ENCODE results near the gene NDEL1. TPM values are rescaled to one million over a fixed set of nuclear protein-coding genes. Genes with fewer than 3 reads are reported as not detected.
A peak's percentile ranks its signal among the peaks of the same experiment; 100 is the strongest.

Gene NDEL1
- total RNA-seq, 1 experiment from 2014 or later: 22.3 TPM

DNA sequence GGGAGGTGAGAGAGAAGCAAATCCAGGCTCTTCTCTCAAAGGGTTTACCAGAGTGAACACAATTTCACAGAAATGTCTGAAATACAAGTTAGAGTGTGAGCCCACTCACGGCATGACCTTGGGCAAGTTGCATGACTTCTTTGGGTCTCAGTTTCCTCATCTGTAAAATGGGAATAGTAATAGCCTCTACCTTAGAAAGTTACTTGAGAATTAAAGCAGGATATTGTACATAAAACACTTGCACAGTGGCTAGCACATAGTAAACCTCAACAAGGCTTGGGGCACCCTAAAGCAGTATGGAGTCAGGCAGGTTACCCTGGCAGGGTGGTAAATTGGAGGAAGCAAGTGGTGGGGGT lies 24.8 kb upstream of the NDEL1 start:
- in situ Hi-C loops (cut with HindIII; ENCODE audit: low sequenced_read_pairs): no loop called here
- no peak for DNase-seq (ENCODE audit: low spot score)

- DNase-seq (ENCODE audit: low spot score): no peak
- in situ Hi-C loops (cut with HindIII; ENCODE audit: low sequenced_read_pairs): no loop called here
Observed at GRCh38 chr17:8412089-8412488, 23.6 kb upstream of the NDEL1 start.

GRCh38 chr17:8413328-8413727 lies 22.4 kb upstream of the NDEL1 start:
- DNase-seq (ENCODE audit: low spot score): no peak
- in situ Hi-C loops (cut with HindIII; ENCODE audit: low sequenced_read_pairs): no loop called here

DNA sequence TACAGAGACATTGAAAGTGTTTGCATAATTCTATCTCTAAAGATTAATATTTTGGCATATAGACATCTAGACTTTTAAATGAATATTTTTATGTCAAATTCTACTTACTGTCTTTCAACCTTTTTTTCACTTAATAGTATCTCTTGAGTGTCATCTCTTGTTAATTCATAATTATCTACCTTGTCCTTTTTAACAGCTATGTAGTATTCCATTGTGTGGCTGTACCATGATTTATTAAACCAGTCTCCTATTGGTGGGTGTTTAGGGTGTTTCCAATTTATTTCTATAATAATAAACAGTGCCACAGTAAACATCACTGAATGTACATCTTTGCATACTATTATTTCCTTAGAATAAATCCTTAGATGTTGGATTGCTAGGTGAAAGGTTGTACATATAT lies 21.7 kb upstream of the NDEL1 start:
- in situ Hi-C loops (cut with HindIII; ENCODE audit: low sequenced_read_pairs): no loop called here

DNA sequence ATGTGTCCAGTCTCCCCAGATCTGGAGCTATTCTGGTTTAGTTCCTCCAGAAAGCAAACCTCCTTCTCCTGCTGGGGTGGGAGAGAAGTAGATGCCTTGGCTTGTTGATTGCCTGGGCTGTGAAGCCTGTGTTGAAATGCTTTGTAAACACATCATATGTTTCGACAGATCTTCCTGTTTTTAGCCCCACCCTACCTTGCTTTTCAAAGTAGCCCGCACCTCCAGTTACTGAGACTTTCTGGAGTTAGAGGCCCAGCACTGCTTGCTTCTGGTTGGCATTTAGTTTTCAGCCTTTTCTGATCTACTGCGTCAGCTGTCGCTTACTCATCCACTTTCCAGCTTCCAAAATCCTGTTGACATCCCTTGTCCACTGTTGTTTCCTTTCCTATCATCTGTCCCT lies 17.9 kb upstream of the NDEL1 start:
- in situ Hi-C loops (cut with HindIII; ENCODE audit: low sequenced_read_pairs): no loop called here
- DNase-seq (ENCODE audit: low spot score): no peak

More for the DNA sequence above, 21.7 kb upstream of the NDEL1 start:
- DNase-seq (ENCODE audit: low spot score): no peak

GRCh38 chr17:8418471-8418870 lies 17.2 kb upstream of the NDEL1 start:
- in situ Hi-C loops (cut with HindIII; ENCODE audit: low sequenced_read_pairs): no loop called here
- DNase-seq (ENCODE audit: low spot score): no peak

DNA sequence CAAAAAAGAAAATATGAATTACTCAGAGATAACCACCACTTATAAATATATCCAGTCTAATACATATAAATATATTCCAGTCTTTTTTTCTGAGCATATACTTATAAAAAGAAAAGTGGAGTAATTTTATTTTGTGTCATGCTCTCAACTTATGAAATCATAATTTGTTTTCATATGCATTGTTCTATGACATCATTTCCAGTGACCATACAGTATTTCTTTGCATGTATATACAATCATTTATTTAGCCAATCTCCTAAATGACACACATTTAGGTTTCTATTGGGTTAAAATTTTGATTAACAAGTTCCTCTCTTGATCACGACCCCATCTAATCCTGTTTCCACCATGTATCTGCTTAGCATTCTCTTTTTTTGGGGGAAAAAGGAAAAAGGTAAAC lies 16.4 kb upstream of the NDEL1 start:
- no peak for DNase-seq (ENCODE audit: low spot score)
- in situ Hi-C loops (cut with HindIII; ENCODE audit: low sequenced_read_pairs): no loop called here

DNA sequence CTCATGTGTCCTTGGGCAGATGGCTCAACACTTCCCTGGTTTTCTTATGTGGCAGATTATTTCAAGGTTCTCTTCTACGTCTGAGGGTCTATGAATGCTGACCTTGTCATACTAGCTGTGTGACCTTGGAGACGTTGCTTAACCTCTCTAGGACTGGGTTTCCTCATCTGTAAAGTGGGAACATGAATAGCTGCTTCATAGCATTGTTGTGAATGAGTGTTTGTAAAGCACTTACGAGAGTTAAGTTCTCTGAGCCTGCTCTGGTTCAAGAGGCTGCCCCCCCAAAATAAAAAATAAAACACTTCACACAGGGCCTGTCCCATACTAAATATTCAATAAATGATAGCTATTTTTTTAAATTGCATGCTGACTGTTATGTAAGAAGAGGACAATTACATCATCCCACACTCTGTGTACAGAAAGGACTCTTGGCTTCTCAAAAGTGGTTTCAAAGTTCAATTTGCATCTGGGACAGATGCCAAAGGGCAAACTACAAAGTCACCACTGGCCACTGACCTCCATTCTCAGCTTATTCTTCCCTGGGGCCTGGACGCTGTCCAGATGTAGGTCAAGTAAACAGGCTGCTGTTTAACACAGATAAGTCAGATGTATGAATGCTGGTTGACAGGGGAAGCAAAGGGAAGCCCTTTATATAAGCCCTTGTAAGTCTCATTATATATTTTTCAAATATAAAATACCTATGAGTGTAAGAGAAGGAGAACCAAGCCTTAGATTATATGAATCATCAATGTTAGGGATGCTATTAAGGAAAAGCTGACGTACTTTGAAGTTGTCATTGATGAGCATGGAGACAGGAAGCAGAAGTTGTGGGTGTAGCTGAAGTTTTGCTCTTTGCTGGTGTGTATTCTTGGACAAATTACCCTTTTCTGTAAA lies 15.4 kb upstream of the NDEL1 start:
- in situ Hi-C loops (cut with HindIII; ENCODE audit: low sequenced_read_pairs): no loop called here
- DNase-seq (ENCODE audit: low spot score): peak; percentile 9

GRCh38 chr17:8421571-8421970 lies 14.1 kb upstream of the NDEL1 start:
- in situ Hi-C loops (cut with HindIII; ENCODE audit: low sequenced_read_pairs): no loop called here
- no peak for DNase-seq (ENCODE audit: low spot score)

GRCh38 chr17:8426094-8426720 lies 9.5 kb upstream of the NDEL1 start:
- DNase-seq (ENCODE audit: low spot score): no peak
- in situ Hi-C loops (cut with HindIII; ENCODE audit: low sequenced_read_pairs): no loop called here

DNA sequence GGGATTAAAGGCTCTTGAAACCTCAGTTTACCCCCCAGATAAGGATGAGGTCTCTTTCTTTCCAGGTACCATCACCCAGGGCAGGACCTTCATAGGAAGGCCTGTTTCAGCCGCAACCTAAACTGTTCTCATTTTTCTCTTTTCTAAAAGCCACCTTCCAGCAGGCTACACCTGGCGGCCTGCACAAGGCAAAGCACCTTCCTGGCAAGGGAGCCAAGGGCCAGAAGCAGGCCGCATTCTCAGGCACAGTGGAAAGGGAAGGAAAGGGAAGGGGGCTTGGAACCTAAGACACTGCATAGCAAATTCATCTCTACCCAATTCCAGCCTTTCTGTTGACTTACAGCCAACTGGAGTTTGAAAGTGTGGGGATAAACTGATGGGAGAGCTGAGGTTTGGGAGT lies 8.9 kb upstream of the NDEL1 start:
- DNase-seq (ENCODE audit: low spot score): no peak
- in situ Hi-C loops (cut with HindIII; ENCODE audit: low sequenced_read_pairs): no loop called here

- DNase-seq (ENCODE audit: low spot score): no peak
- in situ Hi-C loops (cut with HindIII; ENCODE audit: low sequenced_read_pairs): no loop called here
Observed at GRCh38 chr17:8430966-8431365, 4.7 kb upstream of the NDEL1 start.

DNA sequence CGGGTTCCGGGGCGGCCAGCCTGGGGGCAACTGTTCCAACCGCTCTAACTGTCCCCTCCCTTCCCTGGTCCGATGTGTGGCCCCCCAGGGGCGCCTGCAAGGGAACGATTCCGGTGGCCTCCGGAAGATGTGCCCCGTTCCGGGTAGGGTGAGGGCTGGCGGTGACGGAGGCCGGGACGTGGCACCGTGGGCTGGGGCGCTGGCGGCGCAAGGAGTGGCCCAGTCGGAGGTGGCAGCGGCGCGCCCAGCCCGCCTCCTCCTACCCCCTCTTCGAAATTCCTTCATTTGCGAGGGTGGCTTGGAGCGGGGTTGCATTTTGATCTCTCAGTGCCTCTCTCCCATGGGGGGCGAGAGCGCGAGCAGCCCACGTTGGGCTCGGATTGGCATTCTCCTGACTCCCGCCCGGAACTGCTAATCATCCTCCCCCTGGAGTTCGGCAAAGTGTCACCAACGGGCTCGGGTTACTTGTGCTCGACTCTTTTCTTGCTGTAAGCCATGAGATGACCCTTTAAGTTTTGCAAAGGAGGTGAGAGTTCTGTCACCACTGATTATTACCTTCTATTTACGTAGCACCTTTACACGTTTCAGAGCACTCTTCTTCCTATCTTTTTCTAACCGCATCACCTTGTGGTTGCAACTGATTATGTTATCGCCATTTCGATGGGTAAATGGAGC lies 622 bp downstream of the NDEL1 start:
- peak; percentile 40 for DNase-seq (ENCODE audit: low spot score)
- in situ Hi-C loops (cut with HindIII; ENCODE audit: low sequenced_read_pairs): no loop called here

DNA sequence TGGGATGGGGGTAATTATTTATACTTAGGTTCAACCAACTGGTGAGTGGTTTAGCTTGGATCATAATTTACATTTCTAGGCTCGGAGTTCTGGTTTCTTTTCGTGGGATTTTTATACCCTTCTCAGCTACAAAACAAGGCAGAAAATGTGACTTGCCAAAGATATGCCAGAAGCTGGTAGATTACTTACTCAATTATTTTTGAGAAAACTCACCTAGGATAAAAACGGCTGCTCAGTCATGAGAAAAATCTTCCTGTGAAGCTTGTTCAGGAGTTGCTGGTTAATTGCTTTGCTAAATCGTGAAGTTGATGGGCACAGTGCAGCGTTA lies 1.1 kb downstream of the NDEL1 start:
- no peak for DNase-seq (ENCODE audit: low spot score)
- in situ Hi-C loops (cut with HindIII; ENCODE audit: low sequenced_read_pairs): no loop called here

- no peak for DNase-seq (ENCODE audit: low spot score)
- in situ Hi-C loops (cut with HindIII; ENCODE audit: low sequenced_read_pairs): no loop called here
Observed at GRCh38 chr17:8438441-8438840, 2.8 kb downstream of the NDEL1 start.

DNA sequence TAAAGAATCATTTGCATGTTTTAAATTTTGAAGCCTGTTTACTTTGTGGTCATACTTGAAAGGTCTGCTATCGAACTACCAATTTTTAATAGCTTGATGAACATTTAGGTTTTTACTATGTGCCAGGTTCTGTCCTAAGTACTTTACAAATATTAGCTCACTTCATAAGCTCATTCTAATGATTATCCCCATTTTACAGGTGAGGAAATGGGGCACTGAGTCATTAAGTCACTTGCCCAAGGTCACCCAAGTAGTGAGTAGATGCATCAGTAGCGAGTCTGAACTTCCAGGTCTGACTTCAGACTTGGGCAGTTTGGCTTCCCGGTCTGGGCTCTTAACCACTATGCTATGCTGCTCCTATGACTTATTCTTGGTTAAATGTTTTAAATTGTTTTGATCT lies 4.0 kb downstream of the NDEL1 start:
- DNase-seq (ENCODE audit: low spot score): no peak
- in situ Hi-C loops (cut with HindIII; ENCODE audit: low sequenced_read_pairs): no loop called here

DNA sequence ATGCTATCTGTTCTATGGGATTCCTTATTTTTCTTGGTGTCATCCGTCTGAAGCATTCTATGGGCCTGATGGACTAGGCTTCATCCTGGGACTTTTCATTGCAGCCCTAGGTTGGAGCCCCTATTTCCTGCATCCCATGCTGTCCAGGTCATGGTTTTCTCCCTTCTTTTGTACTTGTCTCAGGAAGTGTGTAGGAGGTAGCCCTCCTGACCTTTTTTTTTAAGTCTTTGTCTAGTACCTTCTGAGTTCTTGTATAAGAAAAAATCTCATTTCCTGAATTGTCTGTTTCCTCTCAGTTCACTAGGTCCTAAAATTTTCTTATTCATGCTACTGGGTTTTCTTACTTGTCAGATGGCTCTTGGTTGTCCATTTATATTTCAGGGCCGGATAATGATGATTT lies 6.0 kb downstream of the NDEL1 start:
- in situ Hi-C loops (cut with HindIII; ENCODE audit: low sequenced_read_pairs): no loop called here
- DNase-seq (ENCODE audit: low spot score): no peak

GRCh38 chr17:8442310-8442709 lies 6.6 kb downstream of the NDEL1 start:
- in situ Hi-C loops (cut with HindIII; ENCODE audit: low sequenced_read_pairs): no loop called here

GRCh38 chr17:8443756-8444155 lies 8.1 kb downstream of the NDEL1 start:
- in situ Hi-C loops (cut with HindIII; ENCODE audit: low sequenced_read_pairs): no loop called here
- DNase-seq (ENCODE audit: low spot score): no peak

More at GRCh38 chr17:8442310-8442709, 6.6 kb downstream of the NDEL1 start:
- no peak for DNase-seq (ENCODE audit: low spot score)

GRCh38 chr17:8444494-8444893 lies 8.8 kb downstream of the NDEL1 start:
- DNase-seq (ENCODE audit: low spot score): no peak
- in situ Hi-C loops (cut with HindIII; ENCODE audit: low sequenced_read_pairs): no loop called here
